HCT116 (cell line): ENCODE results near the gene SHISAL1. TPM values are rescaled to one million over a fixed set of nuclear protein-coding genes. Genes with fewer than 3 reads are reported as not detected.

Experiments
- ATAC-seq: fragments of 200-7000 bp; cut with Tn5 transposase; 2 replicates; pipeline ENCODE4 v1.9.1; 2020; ENCODE audit warnings: mild to moderate bottlenecking, moderate library complexity
- BruUV-seq: library from RNA; stranded (reverse); fragments of 400-500 nt; replicated peaks from 2 replicates; lab custom pipeline; 2021; lab: Mats Ljungman, UMichigan
- CTCF ChIA-PET: fragments of 300-600 bp; sonication (Branson Sonifier 250); formaldehyde crosslinking; loops from one replicate; lab custom pipeline; 2021; ENCODE audit warnings: antibody characterized with exemption; lab: Charles Lee
- POLR2A ChIA-PET: fragments of 300-600, 350-600 bp; sonication (Branson Sonifier 250); formaldehyde crosslinking; loops from one replicate; lab custom pipeline; 2021; ENCODE audit warnings: antibody characterized with exemption; lab: Charles Lee
- RAD21 ChIA-PET, 2 experiments: fragments of 300-600 bp; sonication (Branson Sonifier 250); formaldehyde crosslinking; loops; one replicate each; lab custom pipeline; 2023; ENCODE audit warnings: low total read pairs in 2 of 2; ENCODE audit not compliant: uncharacterized antibody in 2 of 2, unreplicated experiment in 2 of 2, low non-redundant PET in 1 of 2; lab: Charles Lee
- DNase-seq: peaks from one replicate; pipeline ENCODE4 v3.0.0-alpha.2; 2010; ENCODE audit warnings: low read depth, low spot score
- H2AFZ ChIP-seq: fragments of 200-600 bp; shearing (Covaris generic), sonication (generic); 2 replicates; pipeline ENCODE4 v1.6.1; 2017; ENCODE audit warnings: low read depth, mixed run types, mixed read lengths, antibody characterized with exemption, low read length; ENCODE audit not compliant: poor library complexity, severe bottlenecking
- H3K27ac ChIP-seq: 2 replicates; pipeline ENCODE4 v1.5.1; 2012; ENCODE audit warnings: low read depth, low read length
- H3K27me3 ChIP-seq: fragments of 200-600 bp; sonication (generic); 2 replicates; pipeline ENCODE4 v1.6.1; 2016; ENCODE audit warnings: mixed run types, low read length, mixed read lengths; ENCODE audit not compliant: insufficient read depth
- H3K36me3 ChIP-seq, 2 experiments: fragments of 200-500 bp in 1 of 2; fragments of 200-600 bp in 1 of 2; sonication (Bioruptor generic) in 1 of 2; sonication (generic) in 1 of 2; 2 replicates each; pipeline versions ENCODE4 v1.5.1 to v1.6.1; 2014 to 2016; ENCODE audit warnings: low read length in 2 of 2, inconsistent platforms in 1 of 2, mixed read lengths in 1 of 2, mixed run types in 1 of 2; ENCODE audit not compliant: insufficient read depth in 2 of 2, control insufficient read depth in 1 of 2
- H3K4me1 ChIP-seq, 2 experiments: fragments of 200-600 bp in 1 of 2; sonication (generic) in 1 of 2; 2 replicates each; pipeline versions ENCODE4 v1.5.1 to v1.6.1; 2012 to 2017; ENCODE audit warnings: low read length in 2 of 2, inconsistent platforms in 1 of 2, mild to moderate bottlenecking in 1 of 2, mixed read lengths in 1 of 2, mixed run types in 1 of 2, moderate library complexity in 1 of 2; ENCODE audit not compliant: insufficient read depth in 2 of 2, control insufficient read depth in 1 of 2
- H3K4me2 ChIP-seq: fragments of 200-600 bp; sonication (generic); 2 replicates; pipeline ENCODE4 v1.6.1; 2017; ENCODE audit warnings: mixed run types, low read length, mixed read lengths
- H3K4me3 ChIP-seq, 2 experiments: fragments of 200-600 bp in 1 of 2; sonication (generic) in 1 of 2; replicated peaks in 1 of 2; 2 replicates each; pipeline ENCODE4 v1.5.1; 2011 to 2016; ENCODE audit warnings: low read length in 2 of 2, control low read depth in 1 of 2, low read depth in 1 of 2, mild to moderate bottlenecking in 1 of 2, mixed read lengths in 1 of 2, mixed run types in 1 of 2
- H3K79me2 ChIP-seq: fragments of 200-600 bp; sonication (generic); 2 replicates; pipeline ENCODE4 v1.6.1; 2017; ENCODE audit warnings: mild to moderate bottlenecking, mixed run types, low read length, moderate library complexity, mixed read lengths; ENCODE audit not compliant: insufficient read depth
- H3K9ac ChIP-seq: fragments of 200-600 bp; sonication (generic); 2 replicates; pipeline ENCODE4 v1.6.1; 2016; ENCODE audit warnings: low read length, mixed read lengths
- H3K9me2 ChIP-seq: fragments of 200-600 bp; sonication (generic), shearing (Covaris generic); 2 replicates; pipeline ENCODE4 v1.6.1; 2017; ENCODE audit warnings: mixed run types, mild to moderate bottlenecking, moderate library complexity; ENCODE audit not compliant: insufficient read depth
- H3K9me3 ChIP-seq, 2 experiments: fragments of 200-500 bp in 1 of 2; fragments of 200-600 bp in 1 of 2; sonication (Bioruptor generic) in 1 of 2; sonication (generic) in 1 of 2; 2 replicates each; pipeline ENCODE4 v1.6.1; 2014 to 2017; ENCODE audit warnings: low read length in 2 of 2, mixed read lengths in 2 of 2, inconsistent platforms in 1 of 2, low read depth in 1 of 2, mild to moderate bottlenecking in 1 of 2, mixed run types in 1 of 2, moderate library complexity in 1 of 2; ENCODE audit not compliant: control insufficient read depth in 1 of 2, insufficient read depth in 1 of 2
- H4K20me1 ChIP-seq: fragments of 200-600 bp; sonication (generic), shearing (Covaris generic); 2 replicates; pipeline ENCODE4 v1.6.1; 2017; ENCODE audit warnings: mixed run types, mild to moderate bottlenecking, moderate library complexity; ENCODE audit not compliant: insufficient read depth
- EGR1 ChIP-seq: IDR thresholded peaks from 2 replicates; pipeline ENCODE4 v1.6.1; 2012; ENCODE audit warnings: low read depth
- EZH2 ChIP-seq: fragments of 200-600 bp; sonication (generic); IDR thresholded peaks from 2 replicates; pipeline ENCODE4 v1.6.1; 2017; ENCODE audit warnings: antibody characterized with exemption, mixed run types
- FOSL1 ChIP-seq: IDR thresholded peaks from 2 replicates; pipeline ENCODE4 v1.6.1; 2012; ENCODE audit warnings: low read depth
- REST ChIP-seq: IDR thresholded peaks from 2 replicates; pipeline ENCODE4 v1.6.1; 2012; ENCODE audit warnings: low read depth
- SIN3A ChIP-seq: IDR thresholded peaks from 2 replicates; pipeline ENCODE4 v1.6.1; 2012; ENCODE audit warnings: low read depth
- SP1 ChIP-seq: IDR thresholded peaks from 2 replicates; pipeline ENCODE4 v1.6.1; 2012; ENCODE audit warnings: low read depth
- SRF ChIP-seq: IDR thresholded peaks from 2 replicates; pipeline ENCODE4 v1.6.1; 2012; ENCODE audit warnings: low read depth
- YY1 ChIP-seq: IDR thresholded peaks from 2 replicates; pipeline ENCODE4 v1.6.1; 2011; ENCODE audit warnings: low read length, low read depth, moderate library complexity, mild to moderate bottlenecking; ENCODE audit not compliant: insufficient replicate concordance; ENCODE audit errors: extremely low read depth
- ZBTB33 ChIP-seq: IDR thresholded peaks from 2 replicates; pipeline ENCODE4 v1.6.1; 2011; ENCODE audit warnings: mild to moderate bottlenecking, low read length, moderate library complexity; ENCODE audit not compliant: insufficient replicate concordance; ENCODE audit errors: extremely low read depth
- intact Hi-C: fragments of 100-400 bp; cut with micrococcal nuclease; formaldehyde crosslinking; loops from 2 replicates; pipeline ENCODE4 v1.10.0; 2022
- total RNA-seq: library from RNA; stranded (reverse); gene quantifications from one replicate; pipeline ENCODE4 v1.2.1, GENCODE V29; 2021; ENCODE audit not compliant: unreplicated experiment

The SHISAL1 gene
- total RNA-seq, 1 experiment from 2014 or later: not detected

DNA sequence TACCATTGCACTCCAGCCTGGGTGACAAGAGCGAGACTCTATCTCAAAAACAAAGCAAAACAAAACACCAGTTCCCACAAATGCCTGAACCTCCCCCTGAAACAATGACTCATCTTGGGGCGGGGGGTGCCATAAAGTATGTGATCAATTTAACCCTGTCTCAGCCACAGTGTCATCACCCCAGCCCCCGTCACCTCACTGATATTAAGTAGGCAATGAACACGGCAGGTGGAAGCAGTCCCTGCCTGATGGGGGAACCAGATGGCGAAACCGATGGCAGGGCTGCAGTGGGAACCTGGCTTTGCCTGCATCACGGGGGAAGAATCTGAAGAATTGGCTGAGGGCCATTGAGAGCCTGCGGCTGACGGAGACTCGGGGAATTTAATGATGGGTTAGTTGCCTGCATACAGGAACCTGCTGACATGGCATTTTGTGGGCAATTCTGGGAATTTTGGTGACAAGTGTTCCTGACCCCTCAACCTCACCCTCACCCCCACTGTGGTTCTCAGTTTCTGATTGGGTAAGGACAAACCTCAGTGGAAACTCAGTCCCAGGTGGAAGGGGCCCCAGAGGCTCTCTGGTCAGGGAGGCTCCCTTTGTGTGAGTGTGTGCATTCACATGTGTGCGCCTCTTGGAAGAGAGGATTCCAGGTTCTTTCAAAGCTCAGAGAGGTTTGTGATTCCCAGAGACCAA is 39.1 kb upstream of the SHISAL1 start:
- H3K4me2 ChIP-seq: peak overlapping the region; percentile 52
- ChIA-PET RAD21 (no interaction called here), CTCF (no interaction called here), POLR2A (no interaction called here)
- no peaks in the 10 kb centered on the region for H3K9me3 ChIP-seq
- H3K4me3 ChIP-seq: no peak overlapping the region
- no peaks in the 10 kb centered on the region for H3K27me3 ChIP-seq
- H3K4me1 ChIP-seq: peaks cover 7 to 14% of the 10 kb centered on the region in 2 experiments
- ATAC-seq (peak; percentile 69), DNase-seq (no peak)
- H3K79me2 ChIP-seq: no peaks in the 10 kb centered on the region
- H3K9me2 ChIP-seq: no peaks in the 10 kb centered on the region
- H3K9ac ChIP-seq: no peak overlapping the region
- intact Hi-C loops: no loop called here
- H2AFZ ChIP-seq: no peak overlapping the region
- no peaks in the 10 kb centered on the region for H4K20me1 ChIP-seq
- BruUV-seq: no TSS peak
- H3K27ac ChIP-seq: no peak overlapping the region
- H3K36me3 ChIP-seq: no peaks in the 10 kb centered on the region
- peak; percentile 10; the same call in 1 of the 2 replicates for TF ChIP-seq FOSL1
- TF ChIP-seq EGR1: no peak

GRCh38 chr22:44351037-44351436 is 38.3 kb upstream of the SHISAL1 start:
- Histone ChIP-seq H2AFZ (no peak overlapping the region), H3K27me3 (no peaks in the 10 kb centered on the region), H3K9ac (no peak overlapping the region), H3K4me2 (0 out of 2 replicates have a peak overlapping the region, but pooled peaks have one; percentile 52), H3K4me1 (peaks cover 7 to 14% of the 10 kb centered on the region in 2 experiments), H3K9me3 (no peaks in the 10 kb centered on the region), H4K20me1 (no peaks in the 10 kb centered on the region), H3K79me2 (no peaks in the 10 kb centered on the region), H3K4me3 (no peak overlapping the region), H3K36me3 (no peaks in the 10 kb centered on the region), H3K27ac (no peak overlapping the region), H3K9me2 (no peaks in the 10 kb centered on the region)
- TF ChIP-seq ZBTB33 (no peak), REST (no peak), EZH2 (no peak), SP1 (no peak), SRF (no peak), YY1 (no peak), EGR1 (no peak), SIN3A (no peak)
- ATAC-seq (no peak), DNase-seq (no peak)
- intact Hi-C loops: no loop called here
- RAD21 ChIA-PET: no interaction called here
- BruUV-seq: no TSS peak
- POLR2A ChIA-PET: no interaction called here
- CTCF ChIA-PET: no interaction called here
